Right atrium auricular region (tissue), 2 donors: ENCODE results near the gene ZNF134. TPM values are rescaled to one million over a fixed set of nuclear protein-coding genes. Genes with fewer than 3 reads are reported as not detected.
A peak's percentile ranks its signal among the peaks of the same experiment; 100 is the strongest.

Experiments
- DNase-seq: peaks from one replicate; pipeline ENCODE4 v3.0.0-alpha.2; 2019; ENCODE audit warnings: low spot score
- H3K27ac ChIP-seq, 2 donors: fragments of 200-600 bp; sonication (generic); 1 replicate in 1 of 2; 2 replicates in 1 of 2; pipeline ENCODE4 v1.5.1; 2016 to 2019
- H3K27me3 ChIP-seq, 2 donors: fragments of 200-600 bp; sonication (generic); one replicate each; pipeline versions ENCODE4 v1.5.1 to v1.6.0; 2017 to 2019
- H3K36me3 ChIP-seq: fragments of 200-600 bp; sonication (generic); one replicate; pipeline ENCODE4 v1.5.1; 2016
- H3K4me1 ChIP-seq, 2 donors: fragments of 200-600 bp; sonication (generic); one replicate each; pipeline versions ENCODE4 v1.5.1 to v1.6.0; 2017 to 2019
- H3K4me3 ChIP-seq, 2 donors: fragments of 200-600 bp; sonication (generic); 1 replicate in 1 of 2; 2 replicates in 1 of 2; pipeline ENCODE4 v1.5.1; 2017 to 2019; ENCODE audit warnings: mild to moderate bottlenecking in 1 of 2, moderate library complexity in 1 of 2
- H3K9me3 ChIP-seq, 2 donors: fragments of 200-600 bp; sonication (generic); one replicate each; pipeline ENCODE4 v1.5.1; 2019
- total RNA-seq, 2 donors: library from RNA; depleted of rRNA; stranded (reverse); fragments of >200 nt; gene quantifications; one replicate each; pipeline ENCODE4 v1.1.0, GENCODE V29; 2016
- TF ChIP-seq, protein P1 (sequence below), 2 donors: fragments of 200-600 bp; sonication (generic); IDR thresholded peaks; one replicate each; pipeline ENCODE4 v1.5.1; 2019; ENCODE audit warnings: antibody characterized with exemption in 2 of 2

ZNF134 gene
- total RNA-seq, 2 donors from 2014 or later: 11.5 to 14.1 TPM

DNA sequence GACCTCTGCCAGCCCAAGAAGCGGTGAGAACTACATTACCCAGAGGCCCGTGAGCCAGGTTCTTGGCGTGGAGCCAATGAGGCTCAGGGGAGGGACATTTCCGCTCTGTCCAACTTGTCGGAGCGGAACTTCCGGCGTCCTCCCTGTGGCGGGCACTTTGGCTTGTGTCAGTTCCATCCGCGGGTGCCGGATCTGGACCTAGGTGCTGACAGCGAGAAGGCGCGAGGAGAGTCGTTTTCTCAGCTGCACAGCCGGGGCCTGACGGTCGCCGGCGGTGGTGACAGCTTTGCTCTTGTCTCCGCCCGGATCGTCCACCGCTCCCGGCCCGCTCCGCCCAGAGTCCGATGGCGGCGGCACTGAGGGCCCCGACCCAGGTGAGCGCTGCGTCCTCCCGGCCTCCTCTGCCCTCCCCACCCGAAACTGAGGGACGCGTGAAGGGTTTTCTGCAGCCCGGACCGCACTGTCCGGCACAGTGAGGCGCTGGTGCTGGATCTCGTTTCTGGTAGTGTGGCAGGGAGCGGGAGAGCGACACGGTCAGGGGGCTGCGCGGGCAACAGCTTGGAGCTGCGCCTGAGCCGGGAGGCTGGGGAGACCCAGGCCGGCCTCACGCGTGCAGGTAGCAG lies 14.2 kb upstream of the ZNF134 start, which contains the start of gene ZNF530:
ZNF530 (plus strand) TSS at position 125 of the 623 bp plus-strand sequence. CDS start 4,461 bp downstream, outside the sequence.
- H3K27ac ChIP-seq: peak within 1 kb of the TSS; percentile 54 to 60
- H3K36me3 ChIP-seq: peaks cover 7% of the 10 kb centered on the region
- H3K4me1 ChIP-seq: peaks cover 0 to 8% of the 10 kb centered on the region in 2 donors
- peak within 1 kb of the TSS; percentile 66 to 91 for H3K4me3 ChIP-seq
- peaks cover 0 to 10% of the 10 kb centered on the region in 2 donors for H3K9me3 ChIP-seq
- peak; percentile 97 for DNase-seq
- H3K27me3 ChIP-seq: no peaks in the 10 kb centered on the region
- TF ChIP-seq, protein P1, sequence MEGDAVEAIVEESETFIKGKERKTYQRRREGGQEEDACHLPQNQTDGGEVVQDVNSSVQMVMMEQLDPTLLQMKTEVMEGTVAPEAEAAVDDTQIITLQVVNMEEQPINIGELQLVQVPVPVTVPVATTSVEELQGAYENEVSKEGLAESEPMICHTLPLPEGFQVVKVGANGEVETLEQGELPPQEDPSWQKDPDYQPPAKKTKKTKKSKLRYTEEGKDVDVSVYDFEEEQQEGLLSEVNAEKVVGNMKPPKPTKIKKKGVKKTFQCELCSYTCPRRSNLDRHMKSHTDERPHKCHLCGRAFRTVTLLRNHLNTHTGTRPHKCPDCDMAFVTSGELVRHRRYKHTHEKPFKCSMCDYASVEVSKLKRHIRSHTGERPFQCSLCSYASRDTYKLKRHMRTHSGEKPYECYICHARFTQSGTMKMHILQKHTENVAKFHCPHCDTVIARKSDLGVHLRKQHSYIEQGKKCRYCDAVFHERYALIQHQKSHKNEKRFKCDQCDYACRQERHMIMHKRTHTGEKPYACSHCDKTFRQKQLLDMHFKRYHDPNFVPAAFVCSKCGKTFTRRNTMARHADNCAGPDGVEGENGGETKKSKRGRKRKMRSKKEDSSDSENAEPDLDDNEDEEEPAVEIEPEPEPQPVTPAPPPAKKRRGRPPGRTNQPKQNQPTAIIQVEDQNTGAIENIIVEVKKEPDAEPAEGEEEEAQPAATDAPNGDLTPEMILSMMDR (IDR thresholded peaks at IDR 0.05): no peak

DNA sequence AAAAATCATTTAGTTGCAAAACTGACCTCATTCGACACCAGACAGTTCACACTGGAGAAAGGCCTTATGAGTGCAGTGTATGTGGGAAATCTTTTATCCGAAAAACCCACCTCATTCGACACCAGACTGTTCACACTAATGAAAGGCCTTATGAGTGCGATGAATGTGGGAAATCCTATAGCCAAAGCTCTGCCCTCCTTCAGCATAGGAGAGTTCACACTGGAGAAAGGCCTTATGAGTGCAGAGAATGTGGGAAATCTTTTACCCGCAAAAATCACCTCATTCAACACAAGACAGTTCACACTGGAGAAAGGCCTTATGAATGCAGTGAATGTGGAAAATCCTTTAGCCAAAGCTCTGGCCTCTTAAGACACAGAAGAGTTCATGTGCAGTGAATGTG lies 7.1 kb upstream of the ZNF134 start:
- no peak for DNase-seq
- Histone ChIP-seq H3K4me3 (no peak overlapping the region), H3K4me1 (no peaks in the 10 kb centered on the region), H3K36me3 (peaks cover 23% of the 10 kb centered on the region), H3K9me3 (peaks cover 0 to 40% of the 10 kb centered on the region in 2 donors), H3K27ac (no peak overlapping the region), H3K27me3 (no peaks in the 10 kb centered on the region)
- TF ChIP-seq, protein P1 (IDR thresholded peaks at IDR 0.05): no peak

DNA sequence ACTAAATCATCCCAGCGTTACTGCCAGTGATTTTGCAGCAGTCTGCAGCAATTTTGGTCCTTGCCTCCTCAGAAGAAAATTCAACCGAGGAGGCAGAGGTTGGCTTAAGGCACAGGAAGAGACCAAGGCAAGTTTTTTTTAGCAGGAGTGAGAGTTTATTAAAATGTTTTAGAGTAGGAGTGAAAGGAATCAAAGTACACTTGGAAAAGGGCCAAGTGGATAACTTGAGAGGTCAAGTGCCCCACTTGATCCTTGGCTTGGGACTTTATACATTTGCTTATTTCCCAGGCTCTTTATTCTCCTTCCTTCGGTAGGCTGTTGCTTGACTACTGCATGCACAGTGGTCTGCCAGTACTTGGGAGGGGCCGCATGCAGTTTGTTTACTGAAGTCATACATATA lies 2.9 kb upstream of the ZNF134 start:
- peaks cover 10% of the 10 kb centered on the region for H3K36me3 ChIP-seq
- H3K27me3 ChIP-seq: no peaks in the 10 kb centered on the region
- TF ChIP-seq, protein P1 (IDR thresholded peaks at IDR 0.05): no peak
- no peak overlapping the region for H3K4me3 ChIP-seq
- no peak overlapping the region for H3K27ac ChIP-seq
- H3K4me1 ChIP-seq: peaks cover 0 to 16% of the 10 kb centered on the region in 2 donors
- no peak for DNase-seq
- H3K9me3 ChIP-seq: peaks cover under 1 to 32% of the 10 kb centered on the region in 2 donors

DNA sequence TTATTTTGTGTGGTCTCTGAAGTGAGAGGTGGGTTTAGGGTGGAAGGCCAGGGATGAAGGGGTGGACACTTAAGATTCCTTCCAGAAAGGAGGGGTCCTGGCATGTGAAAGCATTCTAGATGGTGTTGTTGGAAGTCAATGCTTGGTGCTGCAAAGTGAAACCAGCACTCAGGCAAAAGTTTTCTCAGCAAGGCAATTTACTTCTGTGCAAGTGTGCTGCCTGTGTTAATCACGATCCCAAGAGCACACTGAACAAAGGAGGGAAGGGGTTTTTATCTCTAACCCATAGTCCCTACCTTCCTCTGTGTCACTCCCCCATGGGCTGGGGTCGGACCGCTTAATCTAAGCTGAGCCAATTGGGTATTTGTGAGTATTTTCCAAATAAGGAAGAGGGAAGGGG lies 1.3 kb downstream of the ZNF134 start:
- peaks cover 28 to 60% of the 10 kb centered on the region in 2 donors for H3K9me3 ChIP-seq
- no peaks in the 10 kb centered on the region for H3K27me3 ChIP-seq
- peak overlapping the region in 1 of 2 donors; percentile 92 for H3K4me3 ChIP-seq
- no peak for DNase-seq
- TF ChIP-seq, protein P1 (IDR thresholded peaks at IDR 0.05): no peak
- H3K27ac ChIP-seq: no peak overlapping the region
- H3K36me3 ChIP-seq: peaks cover 49% of the 10 kb centered on the region
- peaks cover 0 to 16% of the 10 kb centered on the region in 2 donors for H3K4me1 ChIP-seq

DNA sequence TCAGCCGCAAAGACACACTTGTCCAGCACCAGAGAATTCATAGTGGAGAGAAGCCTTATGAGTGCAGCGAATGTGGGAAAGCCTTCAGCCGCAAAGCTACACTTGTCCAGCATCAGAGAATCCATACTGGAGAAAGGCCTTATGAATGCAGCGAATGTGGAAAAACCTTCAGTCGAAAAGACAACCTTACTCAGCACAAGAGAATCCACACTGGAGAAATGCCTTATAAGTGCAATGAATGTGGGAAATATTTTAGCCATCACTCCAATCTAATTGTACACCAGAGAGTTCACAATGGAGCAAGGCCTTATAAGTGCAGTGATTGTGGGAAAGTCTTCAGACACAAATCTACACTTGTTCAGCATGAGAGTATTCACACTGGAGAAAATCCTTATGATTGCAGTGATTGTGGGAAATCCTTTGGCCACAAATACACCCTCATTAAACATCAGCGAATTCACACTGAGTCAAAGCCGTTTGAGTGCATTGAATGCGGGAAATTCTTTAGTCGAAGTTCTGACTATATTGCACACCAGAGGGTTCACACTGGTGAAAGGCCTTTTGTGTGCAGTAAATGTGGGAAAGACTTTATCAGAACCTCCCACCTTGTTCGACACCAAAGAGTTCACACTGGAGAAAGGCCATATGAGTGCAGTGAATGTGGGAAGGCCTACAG lies 6.8 kb downstream of the ZNF134 start:
- TF ChIP-seq, protein P1 (IDR thresholded peaks at IDR 0.05): no peak
- H3K36me3 ChIP-seq: peaks cover 73% of the 10 kb centered on the region
- peaks cover 56 to 98% of the 10 kb centered on the region in 2 donors for H3K9me3 ChIP-seq
- DNase-seq: no peak
- no peak overlapping the region for H3K4me3 ChIP-seq
- no peak overlapping the region for H3K27ac ChIP-seq
- no peaks in the 10 kb centered on the region for H3K27me3 ChIP-seq
- H3K4me1 ChIP-seq: no peaks in the 10 kb centered on the region
